Activated CD4-positive, alpha-beta T cell treated with anti-CD3 and anti-CD28 coated beads for 1 hour (primary cell): ENCODE results near the gene CDON.
"Not testable (repeated sequence)": the region's sequence is repeated elsewhere in the genome, so short reads cannot be mapped to it uniquely, and the experiment has no call there.

Experiments
- DNase-seq: peaks from one replicate; pipeline ENCODE4 v3.0.0-alpha.2; 2020

CDON gene

DNA sequence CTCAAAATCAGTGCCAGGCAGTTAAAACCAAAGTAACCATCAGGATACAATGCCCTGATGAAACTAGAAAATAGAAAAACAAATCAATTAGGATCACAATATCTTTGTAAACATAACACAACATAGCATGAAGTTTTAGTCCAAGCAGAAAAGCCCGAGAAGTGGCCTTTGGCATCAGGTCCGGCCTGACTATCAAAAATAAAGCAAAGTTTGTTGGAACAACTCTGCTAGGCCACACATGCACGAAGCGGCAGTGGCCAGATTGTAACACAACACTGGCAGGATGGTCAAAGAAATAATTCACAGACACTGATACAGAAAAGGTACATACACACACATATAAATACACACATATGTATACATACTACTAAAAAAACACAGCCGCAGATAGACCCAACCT, 26.9 kb downstream of the CDON start:
- DNase-seq = no peak

DNA sequence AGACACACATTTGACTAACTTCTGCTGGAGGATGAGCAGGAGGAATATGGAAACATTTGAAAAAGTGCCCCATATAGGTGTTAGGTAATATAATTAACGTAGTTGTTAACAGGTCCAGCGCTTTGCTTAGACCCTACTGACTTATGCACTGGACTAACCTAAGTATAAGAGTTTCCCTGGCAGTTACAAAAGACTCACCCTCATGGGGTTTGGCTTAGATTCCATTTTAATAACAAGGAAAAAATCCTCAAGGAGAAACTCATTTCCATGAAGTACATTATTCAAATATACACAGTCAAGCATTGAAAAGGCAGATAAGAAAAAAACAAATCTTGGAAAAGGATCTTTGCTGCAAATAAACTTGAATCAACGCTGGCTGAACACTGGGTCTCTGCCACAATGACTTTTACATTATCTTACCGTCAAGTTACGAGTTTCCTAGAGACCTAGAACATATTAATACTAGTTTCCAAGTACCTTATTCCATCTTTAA, 27.7 kb downstream of the CDON start:
- no peak for DNase-seq

DNA sequence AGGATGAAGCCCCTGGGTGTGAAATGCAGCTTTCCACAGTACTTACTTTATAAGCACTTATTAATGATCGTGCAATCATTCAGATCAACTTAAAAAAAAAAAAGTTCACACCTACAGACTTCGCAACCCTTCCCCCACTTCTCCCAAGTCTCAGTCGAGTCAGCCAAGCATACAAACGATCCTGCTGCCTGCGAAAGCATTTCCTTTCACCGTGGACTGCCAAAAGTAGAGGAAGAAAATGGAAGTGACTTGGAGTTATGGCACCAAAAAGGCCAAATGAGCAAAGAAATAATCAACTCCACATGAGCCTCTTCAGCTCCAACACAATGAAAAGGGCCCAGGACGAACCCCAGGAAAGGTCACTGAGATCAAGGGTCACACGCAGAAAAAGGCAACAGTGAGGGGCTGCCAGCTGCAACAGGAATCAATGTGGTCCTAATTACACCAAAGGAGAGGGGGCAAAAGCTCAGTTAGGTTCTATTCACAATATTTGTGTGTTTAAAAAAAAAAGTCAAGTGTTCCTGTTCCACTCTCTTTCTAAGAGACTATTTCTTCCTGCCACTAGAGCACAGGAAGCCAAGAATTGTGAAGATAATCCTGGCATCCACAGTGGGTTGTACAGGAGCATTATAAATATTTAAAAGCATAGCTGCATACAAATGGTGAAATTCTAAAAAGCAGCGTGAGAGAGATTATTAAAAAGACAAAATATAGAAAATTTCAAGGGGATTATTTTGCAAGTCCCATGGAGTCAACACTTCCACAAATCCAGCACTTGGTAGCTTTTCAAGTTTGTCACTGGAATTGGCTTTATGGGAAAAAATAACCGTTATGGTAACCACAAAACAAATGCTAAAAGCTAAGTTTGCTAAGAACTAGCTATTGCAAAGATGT, 28.4 kb downstream of the CDON start:
- no peak for DNase-seq

DNA sequence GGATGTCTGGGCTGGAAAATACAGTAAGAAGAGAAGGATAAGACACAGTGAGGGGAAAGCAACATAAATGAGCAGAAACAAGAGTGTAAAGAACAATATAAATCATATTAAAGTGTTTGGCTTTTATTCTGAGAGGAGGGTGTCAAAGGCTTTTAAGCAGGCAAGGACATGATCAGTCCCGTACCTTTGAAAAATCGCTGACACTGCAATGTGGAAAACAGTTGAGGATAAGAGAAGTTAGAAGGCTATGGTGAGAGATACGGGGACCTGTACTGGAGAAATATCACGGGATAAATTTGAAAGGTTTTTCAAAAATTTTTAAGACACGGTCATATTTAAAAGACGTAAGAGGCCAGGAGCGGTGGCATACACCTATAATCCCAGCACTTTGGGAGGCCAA, 30.3 kb downstream of the CDON start:
- no peak for DNase-seq

DNA sequence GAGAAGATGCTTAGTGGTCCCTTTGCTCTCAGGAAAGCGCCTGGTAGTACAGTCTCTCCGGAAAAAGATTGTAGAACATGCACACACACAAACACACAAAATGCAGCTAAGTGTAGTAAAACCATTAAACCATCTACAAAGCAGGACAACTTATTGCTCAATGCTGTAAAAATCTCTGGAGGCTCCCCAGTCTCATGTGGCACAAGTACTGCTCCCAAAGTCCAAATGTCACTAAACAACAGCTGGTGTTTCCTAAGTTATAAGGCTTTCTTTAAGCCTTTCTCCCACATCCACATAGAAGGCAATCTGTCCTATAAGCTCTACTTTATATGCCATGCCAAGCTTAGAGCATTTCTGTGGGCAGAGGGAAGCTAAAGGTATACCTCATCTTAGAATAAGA, 32.9 kb downstream of the CDON start:
- no peak for DNase-seq

DNA sequence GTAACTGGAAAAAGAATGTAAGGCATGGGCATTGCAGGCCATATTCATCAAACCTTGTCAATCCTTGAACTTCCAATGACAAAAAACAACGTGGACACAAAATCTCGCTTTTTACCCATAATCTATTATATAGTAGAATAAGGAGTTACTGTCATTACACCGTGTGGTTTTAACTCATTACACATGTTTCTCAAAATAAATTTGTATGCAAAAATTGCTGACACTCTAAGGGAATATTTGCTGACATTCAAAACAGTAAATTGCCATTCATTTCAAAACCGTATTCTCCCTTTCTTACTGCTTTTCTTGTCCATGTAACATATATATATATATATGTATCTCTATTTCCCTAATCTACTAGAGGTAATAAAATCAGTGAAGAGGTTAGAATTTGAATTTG, 33.4 kb downstream of the CDON start:
- no peak for DNase-seq

DNA sequence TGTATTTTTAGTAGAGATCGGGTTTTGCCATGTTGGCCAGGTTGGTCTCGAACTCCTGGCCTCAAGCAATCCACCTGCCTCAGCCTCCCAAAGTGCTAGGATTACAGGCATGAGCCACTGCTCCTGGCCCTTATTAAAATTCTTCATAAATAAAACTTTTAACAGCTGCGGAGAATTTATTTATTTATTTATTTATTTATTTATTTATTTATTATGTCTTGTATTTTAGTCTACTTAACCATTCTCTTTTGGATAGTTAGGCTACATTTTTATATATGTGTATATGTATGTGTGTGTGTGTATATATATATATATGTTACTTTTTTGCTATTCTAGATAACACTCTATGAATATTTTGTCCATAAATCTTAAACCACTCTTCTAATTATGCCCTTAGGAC, 34.1 kb downstream of the CDON start:
- not testable (repeated sequence) for DNase-seq

DNA sequence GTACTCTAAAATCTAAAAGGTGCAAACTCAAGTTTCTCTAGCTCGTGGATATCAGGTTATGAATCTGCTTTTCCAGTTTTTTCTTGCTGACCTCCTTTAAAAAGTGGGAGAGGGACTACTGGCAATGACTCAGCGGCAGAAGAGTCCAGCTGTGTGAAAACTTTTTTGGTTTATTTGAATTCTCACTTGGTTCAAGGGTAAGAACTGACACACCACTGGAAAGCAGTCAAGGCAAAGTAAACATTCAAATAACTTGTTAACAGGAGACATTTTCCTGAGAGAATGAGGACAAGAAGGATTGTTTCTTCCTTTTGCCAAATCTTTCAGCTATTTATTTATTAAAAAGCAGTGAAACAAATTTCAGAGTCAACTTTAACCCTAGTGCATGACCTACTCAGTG, 36.1 kb downstream of the CDON start:
- no peak for DNase-seq

DNA sequence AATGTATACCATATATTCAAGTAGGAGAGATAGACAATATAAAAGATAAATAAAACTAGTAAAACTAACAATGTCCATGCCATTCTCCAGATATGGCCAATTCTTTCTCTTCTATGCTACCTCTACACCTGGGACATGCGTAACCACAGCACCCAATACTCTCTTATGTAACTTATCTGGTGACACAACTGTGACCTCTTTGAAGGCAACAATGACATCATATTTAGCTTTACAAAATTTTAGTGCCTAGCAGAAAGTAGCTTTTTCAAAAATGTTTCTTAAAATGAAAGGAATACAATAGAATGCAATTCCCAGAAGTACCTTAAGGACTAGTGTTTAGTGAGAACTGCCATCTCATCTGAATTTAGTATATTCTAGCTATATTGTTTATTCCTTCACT, 36.8 kb downstream of the CDON start:
- DNase-seq = no peak

DNA sequence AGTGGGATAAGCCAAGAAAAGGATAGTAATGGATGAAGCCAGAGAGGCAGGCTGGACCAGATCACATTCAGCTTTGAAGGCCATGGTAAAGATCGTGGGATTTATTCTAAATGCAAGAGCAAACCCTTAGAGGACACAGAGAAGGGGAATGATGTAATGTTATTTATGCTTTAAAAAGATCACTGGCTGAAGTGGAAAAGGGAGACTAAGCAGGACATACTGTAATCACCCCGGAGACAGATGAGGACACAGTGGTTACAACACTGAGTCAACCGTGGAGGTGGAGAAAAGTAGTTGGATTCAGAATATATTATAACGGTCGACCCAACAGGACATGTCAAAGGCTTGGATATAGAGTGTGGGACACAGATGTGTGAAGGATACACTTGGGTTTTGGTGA, 38.5 kb downstream of the CDON start:
- no peak for DNase-seq

DNA sequence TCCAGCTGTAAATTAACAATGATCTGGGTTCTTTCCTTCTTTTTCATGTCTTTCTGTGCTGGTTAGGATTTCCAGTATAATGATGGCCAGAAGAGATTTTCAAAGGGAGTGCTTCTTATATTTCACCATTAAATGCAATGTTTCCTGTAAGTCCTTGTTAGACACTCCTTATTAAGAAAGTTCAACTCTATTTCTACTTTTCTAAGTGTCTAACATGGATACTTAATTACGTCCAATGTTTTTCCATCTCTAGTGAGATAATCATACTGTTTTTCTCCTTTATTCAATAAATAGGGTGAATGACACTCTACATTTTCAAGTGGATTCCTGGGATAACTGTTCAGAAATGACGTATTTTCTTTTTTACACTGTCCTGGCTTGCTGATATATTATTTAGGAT, 49.8 kb downstream of the CDON start:
- DNase-seq = no peak

DNA sequence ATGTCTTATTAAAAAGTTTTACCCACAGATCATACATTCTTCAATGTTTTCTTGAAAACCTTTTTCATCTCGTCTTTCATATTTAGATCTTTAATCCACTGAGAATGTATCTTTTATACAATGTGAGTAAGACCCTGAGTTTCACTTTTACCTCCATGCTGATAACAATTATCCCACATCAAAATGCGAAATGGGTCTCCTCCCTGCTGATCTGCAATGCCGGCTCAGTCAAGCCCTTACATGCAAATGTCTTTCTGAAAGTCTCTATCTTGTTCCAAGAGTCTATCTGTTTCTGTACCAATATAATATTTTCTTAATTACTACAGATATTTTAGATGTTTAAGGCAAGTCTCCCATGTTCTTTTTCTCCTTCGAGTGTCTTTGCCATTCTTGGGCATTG, 50.9 kb downstream of the CDON start:
- no peak for DNase-seq

DNA sequence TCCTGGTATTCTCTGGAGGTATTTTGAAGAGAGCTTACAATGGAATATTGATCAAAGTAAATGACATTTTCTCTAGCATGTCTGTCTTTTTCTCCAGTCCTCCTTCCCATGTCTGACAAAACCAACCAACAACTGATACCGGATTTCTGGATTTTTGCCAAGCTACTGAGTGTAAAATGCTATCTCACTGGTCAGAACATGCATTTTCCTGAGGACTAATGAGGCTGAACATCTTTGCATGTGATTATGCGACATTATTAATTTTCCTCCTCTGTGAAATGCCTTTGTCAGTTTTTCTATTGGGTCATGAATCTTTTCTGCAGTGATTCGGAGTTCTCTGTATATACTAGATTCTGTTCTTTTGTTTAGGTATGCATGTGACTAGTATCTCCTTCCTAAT, 51.4 kb downstream of the CDON start:
- no peak for DNase-seq

DNA sequence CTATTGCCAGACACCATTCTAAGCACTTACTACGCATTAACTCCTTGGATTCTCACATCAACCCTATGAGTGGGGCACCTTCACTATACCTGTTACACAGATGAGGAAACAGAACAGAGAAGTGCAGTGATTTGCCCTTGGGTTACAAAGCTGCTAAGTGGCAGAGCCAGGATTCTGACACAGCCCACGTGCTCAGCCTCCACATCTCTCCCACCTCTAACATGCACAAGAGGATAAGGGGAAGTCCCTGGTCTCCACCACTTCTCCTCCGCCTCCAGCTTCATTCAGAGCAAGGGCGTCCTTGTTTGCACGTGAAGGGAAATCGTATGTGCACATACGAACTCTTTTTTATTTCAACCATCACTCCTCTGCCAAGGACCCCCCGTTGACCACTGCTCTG, 53.7 kb downstream of the CDON start:
- DNase-seq = no peak

DNA sequence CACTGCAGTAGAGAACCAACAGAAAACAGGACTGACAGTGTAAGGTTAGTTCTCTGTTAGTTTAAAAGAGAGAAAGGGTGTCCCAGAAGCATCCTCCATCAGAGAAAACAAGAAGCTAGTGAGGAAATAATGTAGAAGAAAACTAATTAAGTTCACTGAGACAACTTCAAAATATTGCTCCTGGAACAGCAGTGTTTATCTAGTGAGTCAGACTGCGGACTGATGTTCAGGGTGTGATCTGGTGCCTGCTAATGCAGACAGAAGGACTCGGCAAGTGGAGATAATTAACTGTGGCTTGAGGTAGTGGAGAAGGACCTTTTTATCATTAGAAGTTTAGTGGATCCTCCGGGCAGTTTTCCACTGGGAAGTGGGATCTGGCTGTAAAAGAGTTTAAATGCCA, 55.4 kb downstream of the CDON start:
- no peak for DNase-seq

DNA sequence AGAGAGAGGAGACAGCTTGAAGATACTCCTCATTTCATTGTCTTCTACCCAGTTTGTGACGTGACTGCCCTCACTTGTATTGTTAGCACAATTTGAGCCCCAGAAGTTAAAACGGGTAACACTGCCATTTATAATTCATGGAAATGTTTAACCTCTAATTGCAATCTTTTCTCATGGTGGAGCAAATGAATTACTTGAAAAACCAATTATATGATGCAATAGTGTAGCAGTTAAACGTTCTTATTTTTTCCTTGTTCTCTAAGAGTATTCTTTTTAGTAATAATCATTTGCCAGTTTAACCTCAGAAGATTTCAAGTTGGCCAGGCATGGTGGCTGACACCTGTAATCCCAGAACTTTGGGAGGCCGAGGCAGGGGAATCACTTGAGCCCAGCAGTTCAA, 56.6 kb downstream of the CDON start:
- no peak for DNase-seq

DNA sequence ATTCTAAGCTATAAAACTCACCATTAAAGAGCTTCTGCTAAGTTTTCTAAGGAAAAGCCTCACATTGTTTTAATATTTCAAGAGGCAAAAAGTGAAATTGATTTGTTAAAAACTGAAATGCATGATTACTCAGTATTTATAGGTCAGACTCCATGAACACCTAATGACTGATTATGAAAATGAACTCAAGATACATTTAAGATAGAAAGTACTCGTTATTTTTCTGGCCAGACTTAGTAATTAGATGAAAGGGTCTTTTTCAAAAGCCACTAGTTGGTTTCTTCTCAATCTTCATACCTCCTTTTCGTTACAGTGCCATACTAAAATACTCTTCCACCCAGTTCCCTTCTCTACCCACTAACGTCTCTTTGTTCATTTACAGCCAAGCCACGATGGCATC, 60.5 kb downstream of the CDON start:
- no peak for DNase-seq

DNA sequence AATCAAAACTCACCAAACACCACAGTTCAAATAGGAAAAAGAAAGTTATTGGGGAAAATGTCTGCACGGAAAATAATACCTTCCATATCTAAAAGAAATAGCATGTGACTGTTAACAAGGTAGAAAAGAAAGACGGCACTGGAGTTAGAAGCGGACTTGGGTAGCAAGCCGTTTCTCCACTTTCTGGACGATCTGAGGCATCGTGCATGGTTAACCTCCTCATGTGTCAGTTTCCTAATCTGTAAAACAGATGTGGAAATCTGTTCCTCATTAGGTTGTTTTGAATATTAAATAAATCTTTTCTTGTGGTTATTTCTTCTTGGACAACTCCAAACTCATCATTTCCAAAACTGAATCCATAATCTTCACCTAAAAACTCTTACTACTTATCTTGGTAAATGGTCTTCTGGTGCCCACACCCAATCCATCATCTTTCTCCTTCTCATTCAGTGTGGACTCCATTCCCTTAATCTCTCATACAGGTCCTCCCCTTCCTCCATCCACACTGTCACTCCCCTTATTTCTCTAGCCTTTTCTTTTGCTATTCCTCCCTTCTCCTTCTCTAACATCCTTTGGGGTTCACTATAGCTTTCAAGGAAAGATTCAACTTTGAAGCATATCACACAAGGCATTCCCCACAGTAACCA, 63.3 kb downstream of the CDON start:
- no peak for DNase-seq

DNA sequence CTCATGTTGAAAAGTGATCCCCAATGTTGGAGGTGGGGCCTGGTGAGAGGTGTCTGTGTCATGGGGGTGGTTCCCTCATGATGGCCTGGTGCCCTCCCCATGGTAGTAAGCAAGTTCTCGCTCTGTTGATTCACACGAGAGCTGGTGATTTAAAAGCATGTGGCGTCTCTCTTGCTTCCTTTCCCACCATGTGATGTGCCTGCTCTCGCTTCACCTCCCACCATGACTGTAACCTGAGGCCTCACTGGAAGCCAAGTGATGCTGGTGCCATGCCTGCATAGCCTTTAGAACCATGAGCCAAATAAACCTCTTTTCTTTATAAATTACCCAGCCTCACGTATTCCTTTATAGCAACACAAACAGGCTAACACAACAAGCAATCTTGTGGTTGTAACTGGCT, 64.4 kb downstream of the CDON start:
- no peak for DNase-seq

DNA sequence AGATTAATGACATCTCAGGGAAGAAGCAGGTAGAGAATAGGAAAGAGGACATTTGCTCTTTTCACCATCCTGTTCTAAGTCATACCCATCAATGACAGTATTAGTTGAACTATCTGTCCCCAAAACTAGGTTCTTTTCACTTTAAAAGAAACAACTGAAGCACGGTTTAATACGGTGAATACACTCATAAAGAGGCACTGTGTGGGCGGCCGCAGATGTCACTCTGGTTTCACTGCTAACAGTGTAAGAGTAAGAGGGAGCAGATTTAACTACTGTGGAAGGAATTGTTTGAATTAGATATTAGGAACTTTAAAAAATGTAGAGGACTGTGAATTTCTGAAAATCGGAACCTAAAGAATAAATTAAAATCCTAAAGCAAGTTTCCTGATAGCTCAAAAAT, 67.4 kb downstream of the CDON start:
- no peak for DNase-seq

DNA sequence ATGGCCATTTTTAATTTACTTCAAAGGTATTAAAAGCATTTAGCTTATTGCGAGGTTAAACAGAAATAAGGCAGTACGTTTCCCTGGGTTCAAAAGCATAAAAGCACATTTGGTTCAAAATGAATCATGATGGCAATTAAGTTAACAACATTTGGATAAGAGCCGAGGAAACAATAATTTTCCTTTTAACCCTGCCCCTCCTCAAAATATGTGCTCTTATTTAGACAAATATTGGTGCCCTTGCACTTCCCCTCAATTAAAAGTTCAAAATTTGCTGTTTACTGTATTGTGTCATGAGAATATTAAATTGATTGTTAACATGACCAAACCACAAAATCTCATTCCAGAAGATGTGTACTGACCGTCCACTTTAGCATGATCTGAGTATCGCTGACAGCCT, 68.2 kb downstream of the CDON start:
- no peak for DNase-seq

DNA sequence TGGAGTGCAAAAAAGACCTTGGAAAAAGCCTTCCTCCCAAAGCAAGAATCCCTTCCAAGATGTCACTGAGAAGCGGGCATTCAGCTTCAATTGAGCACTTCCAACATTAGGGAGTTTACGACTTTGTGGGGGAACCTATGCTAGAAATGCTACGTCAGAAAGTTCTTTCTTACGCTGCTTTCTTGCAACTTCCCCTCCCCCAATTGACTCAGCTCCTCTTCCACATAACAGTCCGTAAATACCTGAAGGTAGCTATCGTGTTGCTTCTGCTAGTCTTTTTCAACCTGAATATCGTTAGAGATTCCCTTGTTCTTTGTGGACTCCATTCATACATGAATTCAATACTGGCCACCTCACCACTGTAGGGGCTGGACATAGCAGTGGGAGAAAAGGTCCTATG, 69.8 kb downstream of the CDON start:
- DNase-seq = no peak

DNA sequence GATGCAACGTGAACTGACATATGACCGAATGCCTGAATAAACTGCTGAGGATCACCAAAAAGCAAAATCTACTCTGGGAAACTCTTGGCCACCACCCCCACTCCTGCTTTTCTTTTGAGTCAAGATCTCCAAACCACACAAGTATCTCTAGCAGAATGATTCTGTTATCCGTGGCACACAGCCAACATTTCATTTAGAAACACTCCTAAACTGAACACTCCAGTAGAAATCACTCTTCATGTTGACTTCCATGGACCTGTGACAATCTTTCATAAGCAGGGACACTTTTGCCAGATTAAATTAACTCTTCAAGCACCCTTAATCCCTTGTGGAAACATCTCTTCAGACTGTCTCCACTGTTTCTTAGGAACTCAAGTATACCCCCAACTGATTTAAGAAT, 72.4 kb downstream of the CDON start:
- DNase-seq = no peak

DNA sequence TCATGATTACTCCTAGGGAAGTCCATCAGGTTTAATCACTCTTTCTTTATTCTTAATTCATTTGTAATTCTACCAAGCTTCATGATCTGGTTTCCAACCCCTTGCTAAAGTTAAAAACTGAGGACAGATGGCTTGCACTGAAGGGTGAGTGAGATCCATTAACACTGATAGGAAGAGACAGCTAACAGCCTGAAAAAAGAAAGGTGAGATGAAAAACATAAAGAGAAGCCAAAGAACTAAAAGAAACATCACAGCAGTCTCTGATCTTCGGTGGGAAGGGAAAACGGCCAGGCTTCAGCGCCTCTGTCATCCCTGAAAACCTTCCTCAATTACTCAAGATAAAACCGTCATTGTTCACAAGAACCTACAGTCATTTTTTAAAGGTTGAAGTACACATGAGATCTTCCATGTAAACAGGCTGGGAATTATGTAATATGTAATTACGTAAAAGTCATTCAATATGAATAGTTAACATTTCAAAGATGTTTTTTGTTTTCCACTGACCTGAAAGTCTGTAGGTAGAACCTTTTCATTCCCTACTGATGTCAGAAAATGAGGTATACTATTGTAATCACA, 75.5 kb downstream of the CDON start:
- DNase-seq = no peak
